ENCODE data around the gene SLIT3. TPM values are rescaled to one million over a fixed set of nuclear protein-coding genes. Genes with fewer than 3 reads are reported as not detected.

Gene SLIT3
- total RNA-seq, 4 donors from 2014 or later, result 10.8 to 30.8 (median 18.4) TPM

DNA sequence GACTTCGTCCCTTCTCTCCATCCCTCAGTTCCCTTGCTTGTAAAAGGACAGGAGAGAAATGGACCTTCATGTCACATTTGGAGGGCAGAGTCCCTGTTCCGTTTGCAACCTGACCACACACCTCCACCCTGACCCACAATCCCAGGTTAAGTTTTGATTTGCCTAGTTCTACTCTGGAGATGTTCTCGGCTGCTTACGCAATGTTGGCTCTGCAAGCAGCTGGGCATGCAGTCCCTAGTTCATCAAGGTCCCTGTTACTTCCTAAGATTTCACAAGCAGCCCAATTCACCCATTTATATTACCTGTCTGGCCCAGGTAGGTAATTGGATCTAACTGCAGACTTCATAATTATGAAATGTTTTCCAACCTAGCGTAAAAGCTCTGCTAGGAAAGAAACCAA, 28.8 kb downstream of the SLIT3 start:
- no peak for TF ChIP-seq POLR2A (IDR thresholded peaks at IDR 0.05)
- H3K9me3 ChIP-seq, result no peaks in the 10 kb centered on the region
- no peaks in the 10 kb centered on the region for H3K36me3 ChIP-seq
- no peak overlapping the region for H3K27ac ChIP-seq
- no peaks in the 10 kb centered on the region for H3K4me1 ChIP-seq
- WGBS, result 95% methylated on average over 5 of the region's 5 CpGs
- DNase-seq (ENCODE audit: low spot score in 2 of 2), result no peak
- H3K27me3 ChIP-seq, result no peaks in the 10 kb centered on the region
- H3K4me3 ChIP-seq, result no peak overlapping the region

DNA sequence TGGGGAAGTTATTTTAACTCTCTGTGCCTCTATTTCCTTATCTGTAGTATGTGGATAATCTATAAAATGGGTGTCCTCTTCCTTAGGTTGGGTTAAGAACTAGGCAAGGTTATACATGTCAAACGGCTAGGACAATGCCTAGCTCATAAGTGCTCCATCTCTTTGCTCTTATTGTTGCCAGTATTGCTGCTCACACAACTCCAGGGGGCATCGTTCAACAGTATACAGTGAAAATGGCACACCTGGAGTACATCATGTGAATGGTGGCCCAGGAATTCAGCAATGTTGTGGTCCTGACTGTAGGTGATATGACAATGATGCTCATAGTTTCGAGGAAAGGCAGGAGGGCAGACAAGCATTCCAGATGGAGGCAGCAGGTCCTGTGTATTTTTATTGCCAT, 30.1 kb downstream of the SLIT3 start:
- Histone ChIP-seq H3K36me3 (no peaks in the 10 kb centered on the region), H3K4me1 (no peaks in the 10 kb centered on the region), H3K27me3 (no peaks in the 10 kb centered on the region), H3K27ac (no peak overlapping the region), H3K4me3 (no peak overlapping the region), H3K9me3 (no peaks in the 10 kb centered on the region)
- 81% methylated on average over 3 of the region's 3 CpGs for WGBS
- TF ChIP-seq EP300 (IDR thresholded peaks at IDR 0.05), result no peak
- TF ChIP-seq POLR2AphosphoS5 (IDR thresholded peaks at IDR 0.05), result no peak
- TF ChIP-seq, protein P1, sequence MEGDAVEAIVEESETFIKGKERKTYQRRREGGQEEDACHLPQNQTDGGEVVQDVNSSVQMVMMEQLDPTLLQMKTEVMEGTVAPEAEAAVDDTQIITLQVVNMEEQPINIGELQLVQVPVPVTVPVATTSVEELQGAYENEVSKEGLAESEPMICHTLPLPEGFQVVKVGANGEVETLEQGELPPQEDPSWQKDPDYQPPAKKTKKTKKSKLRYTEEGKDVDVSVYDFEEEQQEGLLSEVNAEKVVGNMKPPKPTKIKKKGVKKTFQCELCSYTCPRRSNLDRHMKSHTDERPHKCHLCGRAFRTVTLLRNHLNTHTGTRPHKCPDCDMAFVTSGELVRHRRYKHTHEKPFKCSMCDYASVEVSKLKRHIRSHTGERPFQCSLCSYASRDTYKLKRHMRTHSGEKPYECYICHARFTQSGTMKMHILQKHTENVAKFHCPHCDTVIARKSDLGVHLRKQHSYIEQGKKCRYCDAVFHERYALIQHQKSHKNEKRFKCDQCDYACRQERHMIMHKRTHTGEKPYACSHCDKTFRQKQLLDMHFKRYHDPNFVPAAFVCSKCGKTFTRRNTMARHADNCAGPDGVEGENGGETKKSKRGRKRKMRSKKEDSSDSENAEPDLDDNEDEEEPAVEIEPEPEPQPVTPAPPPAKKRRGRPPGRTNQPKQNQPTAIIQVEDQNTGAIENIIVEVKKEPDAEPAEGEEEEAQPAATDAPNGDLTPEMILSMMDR (IDR thresholded peaks at IDR 0.05), result no peak
- TF ChIP-seq POLR2A (IDR thresholded peaks at IDR 0.05), result no peak
- DNase-seq (ENCODE audit: low spot score in 2 of 2), result no peak

DNA sequence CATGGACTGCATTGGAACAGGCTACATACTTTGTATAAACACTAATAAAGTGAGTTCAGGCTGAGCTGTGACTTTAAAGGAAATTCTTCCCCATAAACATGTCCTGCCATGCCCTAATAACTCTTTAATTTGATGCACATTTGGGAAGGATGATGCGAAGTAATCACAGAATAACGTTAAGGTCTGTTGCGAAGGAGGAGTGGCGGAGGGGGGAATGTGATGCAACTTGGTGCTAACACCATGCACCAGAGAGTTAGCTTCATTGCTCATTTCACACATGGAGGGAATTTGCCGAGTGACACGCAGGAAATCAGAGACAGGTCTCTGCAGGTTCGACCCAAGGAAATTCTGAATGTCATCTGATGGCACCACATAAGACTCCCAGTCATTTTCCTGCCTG, 32.9 kb downstream of the SLIT3 start:
- H3K27me3 ChIP-seq, result no peaks in the 10 kb centered on the region
- TF ChIP-seq POLR2AphosphoS5 (IDR thresholded peaks at IDR 0.05) (peak in 1 of 3 donors; percentile 59), EP300 (IDR thresholded peaks at IDR 0.05) (no peak)
- H3K9me3 ChIP-seq, result no peaks in the 10 kb centered on the region
- no peaks in the 10 kb centered on the region for H3K4me1 ChIP-seq
- no peak overlapping the region for H3K27ac ChIP-seq
- no peak for DNase-seq (ENCODE audit: low spot score in 2 of 2)
- H3K36me3 ChIP-seq, result no peaks in the 10 kb centered on the region
- H3K4me3 ChIP-seq, result no peak overlapping the region
- 36% methylated on average over 7 of the region's 7 CpGs for WGBS

DNA sequence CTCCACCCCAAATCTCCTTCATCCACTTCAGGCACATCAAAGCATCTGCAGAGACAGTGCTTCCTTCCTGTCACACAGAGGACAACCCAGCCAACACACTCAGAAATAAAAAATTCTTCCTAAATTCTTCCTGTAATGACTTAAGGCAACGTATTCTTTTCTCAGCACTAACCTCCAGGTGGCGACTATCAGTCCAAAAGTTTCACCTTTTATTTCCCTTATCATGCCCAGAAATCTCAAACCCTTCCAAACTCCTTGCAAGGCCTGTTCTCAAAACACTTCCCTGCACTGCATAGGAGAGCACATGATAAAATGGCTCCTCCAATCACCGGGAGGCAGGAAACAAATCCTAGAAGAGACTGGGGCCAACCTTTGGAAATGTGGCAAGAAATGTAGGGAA, 35.1 kb downstream of the SLIT3 start:
- H3K27me3 ChIP-seq, result no peaks in the 10 kb centered on the region
- no peak overlapping the region for H3K4me3 ChIP-seq
- no peak for DNase-seq (ENCODE audit: low spot score in 2 of 2)
- no peaks in the 10 kb centered on the region for H3K4me1 ChIP-seq
- 57% methylated on average over 3 of the region's 3 CpGs for WGBS
- H3K9me3 ChIP-seq, result no peaks in the 10 kb centered on the region
- H3K36me3 ChIP-seq, result no peaks in the 10 kb centered on the region
- TF ChIP-seq POLR2AphosphoS5 (IDR thresholded peaks at IDR 0.05), result no peak
- TF ChIP-seq POLR2A (IDR thresholded peaks at IDR 0.05), result no peak
- TF ChIP-seq EP300 (IDR thresholded peaks at IDR 0.05), result no peak
- TF ChIP-seq, protein P1 (IDR thresholded peaks at IDR 0.05), result no peak
- no peak overlapping the region for H3K27ac ChIP-seq

DNA sequence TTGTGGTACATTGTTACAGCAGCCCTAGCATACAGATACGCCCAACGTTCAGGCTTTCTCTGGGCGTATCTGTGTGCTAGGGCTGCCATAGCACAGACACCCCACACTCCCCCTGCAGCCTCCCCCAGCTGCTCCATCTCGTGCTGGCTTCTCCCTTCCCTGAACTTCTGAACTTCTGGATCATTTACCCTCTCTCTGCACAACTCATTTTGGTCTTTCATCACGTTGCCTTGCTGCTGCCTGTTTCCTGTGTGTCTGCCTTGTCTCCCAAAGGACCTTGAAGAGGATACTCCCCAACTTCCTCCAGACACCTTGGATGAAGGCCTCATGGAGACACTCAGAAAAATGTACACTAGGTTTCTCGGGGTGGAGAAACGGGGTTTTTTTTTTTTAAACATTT, 37.3 kb downstream of the SLIT3 start:
- H3K4me3 ChIP-seq, result no peak overlapping the region
- H3K27ac ChIP-seq, result no peak overlapping the region
- H3K4me1 ChIP-seq, result peaks cover 6% of the 10 kb centered on the region
- TF ChIP-seq POLR2A (IDR thresholded peaks at IDR 0.05) (no peak), EP300 (IDR thresholded peaks at IDR 0.05) (no peak), POLR2AphosphoS5 (IDR thresholded peaks at IDR 0.05) (no peak)
- TF ChIP-seq, protein P1 (IDR thresholded peaks at IDR 0.05), result no peak
- no peaks in the 10 kb centered on the region for H3K36me3 ChIP-seq
- DNase-seq (ENCODE audit: low spot score in 2 of 2), result no peak
- 61% methylated on average over 7 of the region's 7 CpGs for WGBS
- no peaks in the 10 kb centered on the region for H3K27me3 ChIP-seq
- no peaks in the 10 kb centered on the region for H3K9me3 ChIP-seq

DNA sequence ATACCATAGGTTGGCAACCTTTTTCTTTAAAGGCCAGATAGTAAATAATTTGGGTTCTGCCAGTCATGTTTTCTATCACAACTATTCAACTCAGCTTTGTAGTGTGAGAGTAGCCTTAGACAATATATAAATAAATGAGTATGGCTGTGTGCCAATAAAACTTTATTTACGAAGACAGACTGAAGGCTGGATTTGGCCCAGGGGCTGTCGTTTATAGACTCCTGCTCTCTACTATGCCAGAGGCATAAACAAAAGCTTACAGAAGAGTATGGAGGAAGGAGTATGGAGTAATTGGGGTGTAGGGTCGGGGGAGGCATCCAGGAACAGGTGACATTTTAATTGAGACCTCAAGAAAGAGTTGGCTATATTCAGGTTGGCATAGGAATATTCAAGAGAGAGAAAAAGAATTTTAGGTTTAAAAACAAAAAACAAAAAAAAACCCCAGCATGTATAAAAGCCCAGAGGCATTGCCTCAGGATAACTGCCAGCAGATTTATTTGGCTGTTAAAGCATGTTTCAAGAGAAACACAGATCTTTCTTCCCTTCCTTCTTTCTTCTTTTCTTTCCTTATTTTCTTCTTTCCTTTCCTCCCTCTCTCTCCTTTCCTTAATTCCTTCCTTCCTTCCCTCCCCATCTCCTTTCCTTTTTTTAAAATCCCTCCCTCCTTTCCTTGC, 39.9 kb downstream of the SLIT3 start:
- no peak overlapping the region for H3K27ac ChIP-seq
- H3K9me3 ChIP-seq, result no peaks in the 10 kb centered on the region
- WGBS, result 28% methylated on average over 3 of the region's 3 CpGs

More for the DNA sequence above, 39.9 kb downstream of the SLIT3 start:
- TF ChIP-seq POLR2A (IDR thresholded peaks at IDR 0.05), result no peak
- TF ChIP-seq, protein P1 (IDR thresholded peaks at IDR 0.05), result no peak
- TF ChIP-seq EP300 (IDR thresholded peaks at IDR 0.05), result no peak
- no peak for TF ChIP-seq POLR2AphosphoS5 (IDR thresholded peaks at IDR 0.05)
- no peak overlapping the region for H3K4me3 ChIP-seq
- no peak for DNase-seq (ENCODE audit: low spot score in 2 of 2)
- peaks cover 6% of the 10 kb centered on the region for H3K4me1 ChIP-seq
- no peaks in the 10 kb centered on the region for H3K27me3 ChIP-seq
- H3K36me3 ChIP-seq, result no peaks in the 10 kb centered on the region

Measured in suprapubic skin (tissue), 4 donors.